GM12873 (cell line): ENCODE results near the gene FTL.

Source experiments
- TF ChIP-seq, protein P1 (sequence below): IDR thresholded peaks from 2 replicates; pipeline ENCODE4 v1.5.1; 2012; ENCODE audit warnings: low read depth, mild to moderate bottlenecking, moderate library complexity, low read length, control low read depth; ENCODE audit not compliant: insufficient read depth; ENCODE audit errors: missing control alignments

FTL gene

DNA sequence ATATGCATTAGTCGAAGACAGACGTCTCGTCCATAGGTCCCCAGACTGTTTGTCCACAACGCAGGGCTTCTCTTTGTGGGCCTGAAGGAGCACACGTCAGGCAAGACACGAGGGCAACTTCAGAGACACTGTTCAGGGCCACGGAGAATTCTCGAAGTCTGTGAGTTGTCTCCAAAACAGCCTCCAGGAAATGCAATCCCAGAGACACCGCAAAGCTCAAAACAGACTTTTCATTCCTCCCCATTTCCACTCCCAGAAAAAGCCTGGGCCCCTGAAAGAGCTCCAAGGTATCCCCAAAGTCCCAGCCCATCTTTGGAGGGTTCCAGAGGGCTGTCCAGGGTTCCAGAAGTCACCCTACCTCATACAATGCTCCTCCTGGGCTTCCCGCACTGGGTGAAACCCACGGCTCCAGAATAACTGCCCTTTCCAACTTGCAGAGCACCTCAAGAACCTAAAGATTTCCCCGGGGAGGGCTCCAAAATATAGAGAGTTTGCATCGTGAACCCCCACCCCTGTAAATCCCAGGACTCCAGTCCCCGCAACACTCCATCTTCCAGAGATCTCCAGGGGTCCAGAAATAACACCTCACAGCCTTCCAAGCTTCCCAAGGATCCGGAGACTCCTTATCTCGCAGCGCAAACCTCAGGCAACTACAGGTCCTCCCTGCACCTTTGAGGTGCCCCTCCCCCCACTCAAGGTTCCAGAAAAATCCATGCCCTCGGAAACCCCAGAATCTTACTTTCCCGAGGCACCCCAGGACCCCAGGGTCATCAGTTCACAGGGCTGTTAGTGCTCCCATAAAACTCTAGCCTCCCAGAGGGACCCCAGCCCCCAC is 687 bp upstream of the FTL start:
- TF ChIP-seq, protein P1, sequence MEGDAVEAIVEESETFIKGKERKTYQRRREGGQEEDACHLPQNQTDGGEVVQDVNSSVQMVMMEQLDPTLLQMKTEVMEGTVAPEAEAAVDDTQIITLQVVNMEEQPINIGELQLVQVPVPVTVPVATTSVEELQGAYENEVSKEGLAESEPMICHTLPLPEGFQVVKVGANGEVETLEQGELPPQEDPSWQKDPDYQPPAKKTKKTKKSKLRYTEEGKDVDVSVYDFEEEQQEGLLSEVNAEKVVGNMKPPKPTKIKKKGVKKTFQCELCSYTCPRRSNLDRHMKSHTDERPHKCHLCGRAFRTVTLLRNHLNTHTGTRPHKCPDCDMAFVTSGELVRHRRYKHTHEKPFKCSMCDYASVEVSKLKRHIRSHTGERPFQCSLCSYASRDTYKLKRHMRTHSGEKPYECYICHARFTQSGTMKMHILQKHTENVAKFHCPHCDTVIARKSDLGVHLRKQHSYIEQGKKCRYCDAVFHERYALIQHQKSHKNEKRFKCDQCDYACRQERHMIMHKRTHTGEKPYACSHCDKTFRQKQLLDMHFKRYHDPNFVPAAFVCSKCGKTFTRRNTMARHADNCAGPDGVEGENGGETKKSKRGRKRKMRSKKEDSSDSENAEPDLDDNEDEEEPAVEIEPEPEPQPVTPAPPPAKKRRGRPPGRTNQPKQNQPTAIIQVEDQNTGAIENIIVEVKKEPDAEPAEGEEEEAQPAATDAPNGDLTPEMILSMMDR, result no peak

- TF ChIP-seq, protein P1, result no peak
Observed at GRCh38 chr19:48965806-48966540, 864 bp downstream of the FTL start.

GRCh38 chr19:48966541-48967345 is 1.6 kb downstream of the FTL start:
- TF ChIP-seq, protein P1, result no peak

DNA sequence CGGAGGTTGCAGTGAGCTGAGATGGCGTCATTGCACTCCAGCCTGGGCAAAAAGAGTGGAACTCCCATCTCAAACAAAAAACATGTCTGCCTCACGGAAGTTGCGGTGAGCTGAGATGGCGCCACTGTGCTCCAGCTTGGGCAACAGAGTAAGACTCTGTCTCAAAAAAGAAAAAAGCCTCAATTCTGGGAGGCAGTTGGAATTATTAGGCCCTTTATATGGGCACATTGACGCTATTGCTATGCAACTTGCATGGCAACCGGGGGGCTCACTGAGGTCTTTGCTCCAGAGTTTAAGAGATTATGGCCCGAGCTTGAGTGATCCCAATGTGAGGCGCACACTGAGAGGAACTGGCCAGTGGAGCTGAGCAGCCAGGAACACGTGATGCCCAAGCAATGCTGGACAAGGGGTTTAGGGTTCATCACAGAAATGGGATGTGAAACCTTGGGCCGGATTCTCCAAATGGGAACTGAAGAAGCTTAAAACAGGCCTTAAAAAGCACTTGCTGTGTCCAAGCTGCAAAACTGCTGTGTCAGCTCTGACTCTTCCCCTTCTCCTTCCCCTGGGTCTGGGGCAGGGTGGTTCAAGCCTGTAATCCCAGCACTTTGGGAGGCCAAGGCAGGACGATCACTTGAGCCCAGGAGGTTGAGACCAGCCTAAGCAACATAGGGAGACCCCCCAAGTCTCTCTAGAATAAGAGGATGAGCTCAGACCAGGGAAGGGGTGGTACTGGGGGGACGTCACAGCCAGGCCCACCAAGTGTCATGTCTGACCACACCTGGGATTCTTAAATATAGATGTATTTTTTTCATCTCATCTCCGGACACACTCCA is 2.5 kb downstream of the FTL start:
- TF ChIP-seq, protein P1, result no peak

DNA sequence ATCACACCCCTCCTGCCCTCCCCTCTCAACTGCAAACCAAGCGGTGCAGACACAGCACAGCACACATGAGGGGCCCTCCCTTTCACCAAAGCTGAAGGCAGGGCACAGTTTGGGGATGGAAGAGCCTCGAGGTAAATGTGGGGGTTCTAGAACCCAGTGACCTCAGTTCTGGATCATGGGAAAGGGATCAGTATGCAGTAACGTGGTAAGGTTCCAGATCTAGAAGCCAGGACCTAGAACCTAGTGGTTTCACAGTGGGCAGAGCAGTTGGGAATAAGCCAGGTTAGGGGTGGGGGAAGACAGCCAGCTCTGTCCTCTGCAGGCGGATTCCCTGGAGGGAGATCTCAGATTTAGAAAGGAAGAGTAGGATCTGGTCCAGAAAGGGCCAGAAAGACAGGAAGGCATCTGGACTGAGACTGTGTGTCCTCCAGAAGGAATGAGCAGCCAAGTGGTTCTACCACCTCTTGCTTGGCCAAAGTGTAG is 3.1 kb downstream of the FTL start:
- TF ChIP-seq, protein P1, result no peak

DNA sequence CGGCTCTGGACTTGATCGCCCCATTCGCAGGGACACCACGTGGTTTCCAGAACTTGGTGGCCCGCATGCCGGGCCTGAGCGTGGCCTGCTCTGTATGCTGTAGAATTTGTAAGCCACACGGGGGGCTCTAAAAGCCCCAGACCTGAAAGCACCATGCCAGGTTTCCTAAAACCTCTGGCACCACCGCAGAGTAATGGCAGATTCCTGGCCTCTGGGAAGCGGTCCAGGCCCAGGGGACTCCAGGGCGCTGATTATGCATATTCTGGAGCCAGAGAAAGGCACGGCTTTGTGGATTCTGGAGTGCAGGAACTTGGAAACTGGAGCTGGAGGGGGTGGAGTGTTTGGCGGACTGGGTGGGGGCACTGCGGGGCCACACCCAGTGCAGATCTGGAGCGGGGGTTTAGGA is 3.7 kb downstream of the FTL start:
- TF ChIP-seq, protein P1, result no peak
